Activated CD4-positive, alpha-beta T cell treated with anti-CD3 and anti-CD28 coated beads, Interleukin-2, amount 10 ng/mL, durations not matched to agents 24 days and 14 days (primary cell): ENCODE measurements around the gene C1orf21. TPM values are rescaled to one million over a fixed set of nuclear protein-coding genes. Genes with fewer than 3 reads are reported as not detected.

ENCODE experiments used
- DNase-seq: peaks from one replicate; pipeline ENCODE4 v3.0.0; 2022
- H3K27ac Mint-ChIP-seq: one replicate; pipeline ENCODE4 v1.8.0; 2022; ENCODE audit warnings: mild to moderate bottlenecking, mixed read lengths
- H3K27me3 Mint-ChIP-seq: one replicate; pipeline ENCODE4 v1.8.0; 2022; ENCODE audit warnings: mixed read lengths
- H3K36me3 Mint-ChIP-seq: one replicate; pipeline ENCODE4 v1.8.0; 2022; ENCODE audit warnings: low read depth, mild to moderate bottlenecking, mixed read lengths
- H3K4me1 Mint-ChIP-seq: one replicate; pipeline ENCODE4 v1.8.0; 2021; ENCODE audit warnings: mixed read lengths
- H3K4me3 Mint-ChIP-seq: one replicate; pipeline ENCODE4 v1.8.0; 2022; ENCODE audit warnings: mild to moderate bottlenecking, moderate library complexity, mixed read lengths
- H3K9me3 Mint-ChIP-seq: one replicate; pipeline ENCODE4 v1.8.0; 2021; ENCODE audit warnings: mixed read lengths
- intact Hi-C: fragments of 100-400 bp; cut with micrococcal nuclease; formaldehyde crosslinking; loops from one replicate; pipeline ENCODE4 v1.15.1; 2023
- total RNA-seq: library from RNA; stranded (reverse); gene quantifications from 2 replicates; pipeline ENCODE4 v1.2.3, GENCODE V29; 2022

C1orf21 gene
- total RNA-seq, 1 donor from 2014 or later = 2.5 TPM

DNA sequence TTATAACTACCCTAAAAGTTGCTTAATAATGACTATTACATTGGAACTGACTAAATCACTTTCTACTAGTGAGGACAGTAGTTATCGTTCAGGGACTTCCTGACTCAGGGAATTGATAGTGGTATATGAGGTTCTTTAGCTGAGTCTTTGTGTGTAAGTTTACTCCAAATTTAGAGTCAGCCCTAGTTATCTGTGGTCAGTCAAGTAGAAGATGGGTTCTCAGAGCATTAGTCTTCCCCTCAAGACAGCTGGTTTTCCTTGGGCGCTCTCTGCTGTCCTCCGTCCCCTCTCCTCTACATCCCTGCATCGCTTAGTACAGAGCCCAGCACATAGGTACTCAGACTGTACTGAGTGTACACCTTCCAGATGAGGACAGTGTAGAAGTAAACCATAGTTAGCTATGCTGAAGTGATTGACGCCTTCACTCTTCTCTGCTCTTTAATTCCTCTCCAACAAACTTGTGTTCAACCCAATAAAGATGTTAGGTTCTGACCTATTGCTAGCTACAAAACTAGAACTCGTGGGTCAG is 116.5 kb downstream of the C1orf21 start:
- intact Hi-C loops = no loop called here
- H3K9me3 Mint-ChIP-seq = no peaks in the 10 kb centered on the region
- no peaks in the 10 kb centered on the region for H3K4me1 Mint-ChIP-seq
- no peaks in the 10 kb centered on the region for H3K36me3 Mint-ChIP-seq
- H3K4me3 Mint-ChIP-seq = no peak overlapping the region
- DNase-seq = no peak
- no peak overlapping the region for H3K27ac Mint-ChIP-seq
- H3K27me3 Mint-ChIP-seq = peaks cover 11% of the 10 kb centered on the region

DNA sequence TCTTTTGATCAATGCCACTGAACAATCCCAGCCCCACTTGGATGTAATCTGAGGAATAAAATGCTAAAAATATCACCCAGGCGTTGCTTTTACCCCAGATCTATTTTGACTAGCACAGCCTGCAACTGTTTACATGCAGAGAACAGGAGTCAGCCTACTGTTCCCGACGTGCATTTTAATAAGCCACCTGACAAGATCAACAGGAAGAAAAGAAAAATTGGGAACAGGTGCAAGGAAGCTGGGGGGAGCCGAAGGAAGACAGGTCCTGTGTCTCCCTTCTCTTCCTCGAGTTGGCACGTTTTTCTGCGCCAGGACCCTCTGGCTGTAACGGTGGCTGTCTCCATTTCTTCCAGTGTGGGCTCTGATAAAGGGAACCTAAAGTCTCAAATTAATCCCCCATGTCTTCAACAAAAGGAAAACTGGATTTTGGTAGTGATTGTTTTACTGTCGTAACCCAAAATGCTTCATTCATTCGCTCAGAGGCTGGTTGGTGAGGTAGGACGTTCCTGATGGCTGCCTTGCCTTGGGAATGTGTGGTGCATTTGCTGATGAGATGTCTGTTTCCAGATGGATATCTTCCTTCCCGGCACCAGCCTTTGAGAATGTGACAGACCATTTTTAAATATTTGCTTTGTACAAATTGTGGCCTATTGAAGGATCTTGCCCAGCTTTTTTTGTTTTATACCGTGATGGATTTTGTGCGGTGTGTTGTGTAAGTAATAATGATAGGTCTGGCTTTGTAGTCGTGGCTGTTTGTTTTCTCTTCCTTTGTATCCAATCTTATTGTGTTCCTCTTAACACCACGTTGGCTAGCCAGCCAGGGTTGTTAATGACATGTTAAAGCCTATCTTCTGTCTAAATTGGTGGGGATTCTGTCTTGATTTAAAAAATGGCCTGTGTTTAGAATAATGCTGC is 117.5 kb downstream of the C1orf21 start:
- Mint-ChIP-seq H3K27ac (no peak overlapping the region), H3K9me3 (no peaks in the 10 kb centered on the region), H3K36me3 (no peaks in the 10 kb centered on the region), H3K4me1 (no peaks in the 10 kb centered on the region), H3K4me3 (no peak overlapping the region), H3K27me3 (peaks cover 15% of the 10 kb centered on the region)
- intact Hi-C loops = no loop called here
- DNase-seq = no peak

GRCh38 chr1:184504955-184505338 is 118.1 kb downstream of the C1orf21 start:
- Mint-ChIP-seq H3K36me3 (no peaks in the 10 kb centered on the region), H3K4me1 (no peaks in the 10 kb centered on the region), H3K4me3 (no peak overlapping the region), H3K9me3 (no peaks in the 10 kb centered on the region), H3K27ac (no peak overlapping the region), H3K27me3 (peaks cover 17% of the 10 kb centered on the region)
- intact Hi-C loops = no loop called here
- no peak for DNase-seq

DNA sequence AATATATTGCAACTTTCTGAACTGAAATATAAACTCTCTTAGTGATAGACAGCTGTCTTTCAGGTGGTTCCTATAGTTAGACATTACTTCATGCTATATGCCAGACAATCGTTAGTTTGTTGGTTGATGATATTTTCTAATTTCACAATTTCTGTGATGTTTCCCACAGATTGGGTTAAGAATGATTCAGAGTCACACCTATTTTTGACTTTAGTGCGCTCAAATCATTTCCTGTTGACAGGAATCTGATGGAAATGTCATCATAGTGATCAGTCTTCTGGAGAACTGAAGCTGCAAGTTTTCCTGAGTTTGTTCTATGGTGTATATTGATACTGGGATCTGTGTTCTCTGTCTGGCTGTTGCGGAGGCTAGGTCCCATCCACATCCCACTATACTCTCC is 119.7 kb downstream of the C1orf21 start:
- DNase-seq = no peak
- H3K27me3 Mint-ChIP-seq = peaks cover 17% of the 10 kb centered on the region
- no peak overlapping the region for H3K4me3 Mint-ChIP-seq
- H3K9me3 Mint-ChIP-seq = no peaks in the 10 kb centered on the region
- H3K36me3 Mint-ChIP-seq = no peaks in the 10 kb centered on the region
- intact Hi-C loops = no loop called here
- no peaks in the 10 kb centered on the region for H3K4me1 Mint-ChIP-seq
- H3K27ac Mint-ChIP-seq = no peak overlapping the region

- H3K27me3 Mint-ChIP-seq = peaks cover 17% of the 10 kb centered on the region
- H3K4me1 Mint-ChIP-seq = no peaks in the 10 kb centered on the region
- no peak overlapping the region for H3K4me3 Mint-ChIP-seq
- no peaks in the 10 kb centered on the region for H3K36me3 Mint-ChIP-seq
- no peaks in the 10 kb centered on the region for H3K9me3 Mint-ChIP-seq
- no peak overlapping the region for H3K27ac Mint-ChIP-seq
- no peak for DNase-seq
- intact Hi-C loops = no loop called here
Measured at GRCh38 chr1:184507165-184507564, 120.3 kb downstream of the C1orf21 start.

DNA sequence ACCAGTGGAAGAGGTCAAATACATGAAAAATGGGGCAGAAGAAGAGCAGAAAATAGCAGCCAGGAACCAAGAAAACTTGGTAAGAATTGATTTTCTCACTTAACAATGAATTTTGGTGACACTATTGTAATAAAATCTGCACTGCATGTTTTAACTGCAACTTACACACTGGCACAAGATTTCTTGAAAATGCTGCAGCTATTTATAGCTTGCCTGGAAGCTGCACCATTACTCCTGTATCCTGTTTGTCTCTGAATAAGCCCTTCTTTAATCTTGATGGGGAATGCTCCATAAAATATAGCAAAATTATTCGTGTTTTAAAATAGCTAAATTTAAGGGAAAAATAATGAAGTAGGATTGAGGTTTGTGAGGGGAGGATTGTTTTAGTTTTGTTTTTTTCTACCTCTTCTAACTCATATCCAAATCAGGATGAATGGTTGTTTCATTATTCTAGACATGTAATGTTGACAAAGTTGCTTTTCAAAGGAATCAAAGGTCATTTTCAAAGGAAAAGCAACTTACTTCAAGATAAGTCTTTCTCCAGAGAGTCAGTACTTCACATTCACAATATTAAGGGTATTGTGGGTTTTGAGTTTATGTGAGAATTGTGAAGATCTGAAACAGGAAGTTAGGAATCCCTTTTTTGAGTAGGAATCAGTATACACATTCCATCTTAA is 120.9 kb downstream of the C1orf21 start:
- intact Hi-C loops = no loop called here
- peaks cover 17% of the 10 kb centered on the region for H3K27me3 Mint-ChIP-seq
- H3K4me3 Mint-ChIP-seq = no peak overlapping the region
- H3K36me3 Mint-ChIP-seq = no peaks in the 10 kb centered on the region
- H3K9me3 Mint-ChIP-seq = no peaks in the 10 kb centered on the region
- no peaks in the 10 kb centered on the region for H3K4me1 Mint-ChIP-seq
- no peak overlapping the region for H3K27ac Mint-ChIP-seq
- DNase-seq = no peak

DNA sequence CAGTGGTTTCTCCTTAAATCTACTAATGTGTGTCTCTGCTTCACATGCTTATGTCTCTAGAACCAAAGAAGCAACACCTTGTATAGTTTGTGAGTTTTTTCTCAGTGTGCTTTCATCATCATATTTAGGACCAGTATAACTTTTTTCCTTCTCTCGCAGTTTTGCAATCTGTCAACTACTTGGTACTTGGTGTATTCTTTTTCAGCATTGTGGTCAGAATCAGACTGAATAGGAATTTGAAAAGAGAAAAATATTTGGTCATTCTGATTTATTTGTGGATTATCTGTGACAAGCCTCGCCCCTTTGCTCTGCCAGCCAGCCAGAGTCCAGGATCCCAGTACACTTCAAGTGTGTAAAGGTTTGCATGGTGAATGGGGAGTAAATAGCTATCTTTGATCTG is 122.3 kb downstream of the C1orf21 start:
- intact Hi-C loops = no loop called here
- H3K27ac Mint-ChIP-seq = no peak overlapping the region
- no peak for DNase-seq
- no peaks in the 10 kb centered on the region for H3K9me3 Mint-ChIP-seq
- H3K36me3 Mint-ChIP-seq = no peaks in the 10 kb centered on the region
- no peaks in the 10 kb centered on the region for H3K4me1 Mint-ChIP-seq
- peaks cover 13% of the 10 kb centered on the region for H3K27me3 Mint-ChIP-seq
- no peak overlapping the region for H3K4me3 Mint-ChIP-seq

- no peak overlapping the region for H3K27ac Mint-ChIP-seq
- H3K4me3 Mint-ChIP-seq = no peak overlapping the region
- H3K36me3 Mint-ChIP-seq = no peaks in the 10 kb centered on the region
- H3K27me3 Mint-ChIP-seq = peaks cover 10% of the 10 kb centered on the region
- no peak for DNase-seq
- intact Hi-C loops = no loop called here
- no peaks in the 10 kb centered on the region for H3K9me3 Mint-ChIP-seq
- no peaks in the 10 kb centered on the region for H3K4me1 Mint-ChIP-seq
Measured at GRCh38 chr1:184510110-184510509, 123.3 kb downstream of the C1orf21 start.

DNA sequence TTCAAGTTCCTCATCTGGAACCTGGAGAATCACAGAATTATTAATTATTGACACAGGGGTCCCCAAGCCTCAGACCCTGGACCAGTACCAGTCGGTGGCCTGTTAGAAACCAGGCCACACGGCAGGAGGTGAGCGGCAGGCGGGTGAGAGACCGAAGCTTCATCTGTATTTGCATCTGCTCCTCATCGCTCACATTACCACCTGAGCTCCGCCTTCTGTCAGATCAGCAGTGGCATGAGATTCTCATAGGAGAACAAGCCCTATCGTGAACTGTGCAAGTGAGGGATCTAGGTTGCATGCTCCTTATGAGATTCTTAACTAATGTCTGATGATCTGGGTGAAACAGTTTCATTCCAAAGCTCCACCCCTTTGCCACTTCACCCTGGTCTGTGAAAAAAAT is 125.9 kb downstream of the C1orf21 start:
- intact Hi-C loops = no loop called here
- H3K27ac Mint-ChIP-seq = no peak overlapping the region
- no peaks in the 10 kb centered on the region for H3K4me1 Mint-ChIP-seq
- no peak overlapping the region for H3K4me3 Mint-ChIP-seq
- H3K36me3 Mint-ChIP-seq = no peaks in the 10 kb centered on the region
- no peak for DNase-seq
- H3K9me3 Mint-ChIP-seq = no peaks in the 10 kb centered on the region
- peaks cover 11% of the 10 kb centered on the region for H3K27me3 Mint-ChIP-seq

GRCh38 chr1:184513421-184513820 is 126.6 kb downstream of the C1orf21 start:
- intact Hi-C loops = no loop called here
- no peaks in the 10 kb centered on the region for H3K4me1 Mint-ChIP-seq
- no peak for DNase-seq
- H3K27ac Mint-ChIP-seq = no peak overlapping the region
- H3K4me3 Mint-ChIP-seq = no peak overlapping the region
- H3K36me3 Mint-ChIP-seq = no peaks in the 10 kb centered on the region
- peaks cover 7% of the 10 kb centered on the region for H3K27me3 Mint-ChIP-seq
- H3K9me3 Mint-ChIP-seq = no peaks in the 10 kb centered on the region

DNA sequence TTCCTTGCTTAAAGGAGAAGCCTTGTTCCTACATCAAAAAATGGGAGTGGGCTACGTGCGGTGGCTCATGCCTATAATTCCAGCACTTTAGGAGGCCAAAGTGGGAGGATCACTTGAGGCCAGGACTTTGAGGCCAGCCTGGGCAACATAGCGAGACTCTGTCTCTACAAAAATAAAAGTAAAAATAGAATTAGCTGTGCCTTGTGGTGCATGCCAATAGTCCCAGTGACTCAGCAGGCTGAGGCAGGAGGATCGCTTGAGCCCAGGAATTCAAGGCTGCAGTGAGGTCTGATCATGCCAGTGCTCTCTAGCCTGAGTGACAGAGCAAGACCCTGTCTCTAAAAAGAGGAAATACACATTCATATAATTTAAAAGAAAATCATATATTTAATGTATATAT is 127.1 kb downstream of the C1orf21 start:
- DNase-seq = no peak
- H3K27me3 Mint-ChIP-seq = peaks cover 7% of the 10 kb centered on the region
- no peak overlapping the region for H3K27ac Mint-ChIP-seq
- H3K36me3 Mint-ChIP-seq = no peaks in the 10 kb centered on the region
- intact Hi-C loops = no loop called here
- no peak overlapping the region for H3K4me3 Mint-ChIP-seq
- H3K4me1 Mint-ChIP-seq = no peaks in the 10 kb centered on the region
- no peaks in the 10 kb centered on the region for H3K9me3 Mint-ChIP-seq

DNA sequence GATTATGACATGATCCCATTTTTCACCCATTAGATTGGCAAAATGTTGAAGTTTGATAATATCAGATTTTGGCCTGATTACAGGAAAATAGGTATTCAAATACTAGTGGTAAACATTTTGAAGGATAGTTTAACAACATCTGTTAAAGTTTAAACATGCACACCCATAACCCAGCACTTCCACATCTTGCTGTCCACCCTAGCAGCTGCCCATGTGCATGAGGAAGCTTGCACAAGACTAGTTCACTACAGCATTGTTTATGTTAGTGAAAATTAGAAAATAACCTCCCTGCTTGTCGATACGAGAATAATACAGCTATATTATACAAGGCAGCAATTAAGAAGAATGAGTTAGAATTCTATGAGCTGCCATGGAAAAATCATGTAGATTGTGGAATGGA is 127.6 kb downstream of the C1orf21 start:
- intact Hi-C loops = no loop called here
- DNase-seq = no peak
- Mint-ChIP-seq H3K4me1 (no peaks in the 10 kb centered on the region), H3K27ac (no peak overlapping the region), H3K4me3 (no peak overlapping the region), H3K27me3 (peaks cover 2% of the 10 kb centered on the region), H3K36me3 (no peaks in the 10 kb centered on the region), H3K9me3 (no peaks in the 10 kb centered on the region)

DNA sequence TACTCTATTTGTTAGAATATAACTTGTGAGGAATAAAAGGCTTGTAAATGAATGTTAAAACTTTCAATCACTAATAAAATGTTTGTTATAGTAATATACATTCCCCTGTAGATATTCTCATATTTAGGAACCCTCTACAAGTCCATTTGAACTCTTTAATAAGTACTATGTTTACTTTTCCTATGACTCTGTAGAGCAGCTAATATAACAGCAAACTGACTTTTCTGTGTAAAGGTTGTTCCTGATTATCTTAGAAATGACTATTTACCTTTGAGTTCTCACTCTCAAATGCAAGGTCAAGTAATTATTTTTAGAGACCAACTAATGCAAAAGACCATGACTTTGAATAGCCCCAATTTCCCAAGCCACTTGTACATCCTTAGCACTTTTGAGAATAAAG is 130.3 kb downstream of the C1orf21 start:
- Mint-ChIP-seq H3K27me3 (peaks cover 2% of the 10 kb centered on the region), H3K4me1 (no peaks in the 10 kb centered on the region), H3K9me3 (no peaks in the 10 kb centered on the region), H3K27ac (no peak overlapping the region), H3K4me3 (no peak overlapping the region), H3K36me3 (no peaks in the 10 kb centered on the region)
- no peak for DNase-seq
- intact Hi-C loops = no loop called here

DNA sequence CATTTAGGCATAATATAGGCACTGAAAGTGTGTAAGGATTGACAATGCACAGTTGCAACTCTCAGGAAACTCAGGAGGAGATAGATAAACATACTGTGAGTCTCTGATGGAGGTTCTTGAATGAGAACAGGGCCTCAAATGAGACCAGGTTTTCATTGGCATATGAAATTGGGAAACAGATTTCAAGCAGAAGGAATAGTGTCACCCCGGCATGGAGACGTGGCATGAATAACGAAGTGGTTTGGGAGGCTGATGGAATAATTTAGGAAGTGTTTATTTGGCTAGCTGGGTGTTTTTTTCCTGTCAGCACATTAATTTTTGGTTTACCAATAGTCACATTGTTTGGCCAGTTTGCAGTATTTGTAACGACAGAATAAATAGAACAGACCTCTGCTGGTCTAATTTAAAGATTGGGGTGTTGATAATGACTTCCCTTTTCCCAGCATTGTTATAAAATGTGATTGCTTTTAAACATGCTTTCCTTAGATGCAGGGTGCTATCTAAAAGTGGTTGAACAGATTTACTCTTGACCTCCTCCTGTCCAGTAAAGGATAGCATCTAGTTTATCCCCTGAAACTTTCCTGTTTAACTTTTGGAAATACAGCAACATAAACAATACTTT is 132.0 kb downstream of the C1orf21 start:
- no peak overlapping the region for H3K27ac Mint-ChIP-seq
- DNase-seq = no peak
- H3K9me3 Mint-ChIP-seq = no peaks in the 10 kb centered on the region
- no peaks in the 10 kb centered on the region for H3K4me1 Mint-ChIP-seq
- H3K36me3 Mint-ChIP-seq = no peaks in the 10 kb centered on the region
- intact Hi-C loops = no loop called here
- no peak overlapping the region for H3K4me3 Mint-ChIP-seq
- peaks cover 2% of the 10 kb centered on the region for H3K27me3 Mint-ChIP-seq
